PFSK-1 (cell line): Measurements from ENCODE around the gene SLC9A9.

Source experiments
- FOXP2 ChIP-seq: optimal IDR thresholded peaks from 2 replicates; pipeline ENCODE3; 2011; ENCODE audit warnings: borderline replicate concordance, control low read depth, inconsistent platforms; ENCODE audit not compliant: insufficient read depth; ENCODE audit errors: extremely low read length, extremely low read depth
- POLR2AphosphoS5 ChIP-seq: IDR thresholded peaks from 2 replicates; pipeline ENCODE4 v1.6.1; 2012; ENCODE audit warnings: low read depth, mild to moderate bottlenecking, control low read depth, low read length, moderate library complexity
- SIN3A ChIP-seq: IDR thresholded peaks from 2 replicates; pipeline ENCODE4 v1.6.1; 2012; ENCODE audit warnings: mild to moderate bottlenecking, low read length, moderate library complexity, borderline replicate concordance; ENCODE audit not compliant: insufficient read depth
- TAF1 ChIP-seq: IDR thresholded peaks from 2 replicates; pipeline ENCODE4 v1.6.1; 2012; ENCODE audit warnings: low read length, control low read depth, borderline replicate concordance; ENCODE audit not compliant: insufficient read depth
- TF ChIP-seq, protein P1 (sequence below), 2 experiments: IDR thresholded peaks; 2 replicates each; pipeline versions ENCODE4 v1.6.1 to v1.8.0; 2011 to 2012; ENCODE audit warnings: low read depth in 2 of 2, low read length in 2 of 2, control low read depth in 1 of 2, inconsistent platforms in 1 of 2, mild to moderate bottlenecking in 1 of 2, moderate library complexity in 1 of 2; ENCODE audit not compliant: insufficient read depth in 1 of 2

DNA sequence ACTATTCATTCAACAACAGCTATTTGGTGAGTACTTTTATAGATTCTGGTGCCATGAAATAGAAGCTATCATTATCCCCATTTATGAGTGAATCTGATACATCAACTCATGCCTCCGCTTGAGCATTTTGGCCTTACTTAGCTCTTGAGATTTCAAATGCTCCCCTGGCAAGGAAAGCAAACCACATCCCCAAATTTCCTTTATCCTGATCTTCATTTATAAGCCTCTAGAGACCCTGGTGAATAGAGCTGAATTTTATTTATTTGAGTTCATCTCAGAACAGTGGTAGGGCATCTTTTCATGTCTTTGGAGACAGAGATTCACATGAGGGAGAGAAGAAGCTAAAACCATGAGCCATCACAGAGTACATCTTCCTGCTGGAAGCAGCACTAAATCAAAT, 317.2 kb downstream of the SLC9A9 start:
- no peak for TF ChIP-seq POLR2AphosphoS5
- no peak for TF ChIP-seq TAF1
- TF ChIP-seq, protein P1, sequence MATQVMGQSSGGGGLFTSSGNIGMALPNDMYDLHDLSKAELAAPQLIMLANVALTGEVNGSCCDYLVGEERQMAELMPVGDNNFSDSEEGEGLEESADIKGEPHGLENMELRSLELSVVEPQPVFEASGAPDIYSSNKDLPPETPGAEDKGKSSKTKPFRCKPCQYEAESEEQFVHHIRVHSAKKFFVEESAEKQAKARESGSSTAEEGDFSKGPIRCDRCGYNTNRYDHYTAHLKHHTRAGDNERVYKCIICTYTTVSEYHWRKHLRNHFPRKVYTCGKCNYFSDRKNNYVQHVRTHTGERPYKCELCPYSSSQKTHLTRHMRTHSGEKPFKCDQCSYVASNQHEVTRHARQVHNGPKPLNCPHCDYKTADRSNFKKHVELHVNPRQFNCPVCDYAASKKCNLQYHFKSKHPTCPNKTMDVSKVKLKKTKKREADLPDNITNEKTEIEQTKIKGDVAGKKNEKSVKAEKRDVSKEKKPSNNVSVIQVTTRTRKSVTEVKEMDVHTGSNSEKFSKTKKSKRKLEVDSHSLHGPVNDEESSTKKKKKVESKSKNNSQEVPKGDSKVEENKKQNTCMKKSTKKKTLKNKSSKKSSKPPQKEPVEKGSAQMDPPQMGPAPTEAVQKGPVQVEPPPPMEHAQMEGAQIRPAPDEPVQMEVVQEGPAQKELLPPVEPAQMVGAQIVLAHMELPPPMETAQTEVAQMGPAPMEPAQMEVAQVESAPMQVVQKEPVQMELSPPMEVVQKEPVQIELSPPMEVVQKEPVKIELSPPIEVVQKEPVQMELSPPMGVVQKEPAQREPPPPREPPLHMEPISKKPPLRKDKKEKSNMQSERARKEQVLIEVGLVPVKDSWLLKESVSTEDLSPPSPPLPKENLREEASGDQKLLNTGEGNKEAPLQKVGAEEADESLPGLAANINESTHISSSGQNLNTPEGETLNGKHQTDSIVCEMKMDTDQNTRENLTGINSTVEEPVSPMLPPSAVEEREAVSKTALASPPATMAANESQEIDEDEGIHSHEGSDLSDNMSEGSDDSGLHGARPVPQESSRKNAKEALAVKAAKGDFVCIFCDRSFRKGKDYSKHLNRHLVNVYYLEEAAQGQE (IDR thresholded peaks at IDR 0.05; ENCODE audit: insufficient read depth in 1 of 2, low read depth in 2 of 2, low read length in 2 of 2): no peak
- TF ChIP-seq FOXP2: no peak
- no peak for TF ChIP-seq SIN3A
